ENCODE measurements around the gene APOL1. TPM values are rescaled to one million over a fixed set of nuclear protein-coding genes. Genes with fewer than 3 reads are reported as not detected.

Gene APOL1
- total and polyA plus RNA-seq, 4 donors, result 7.7 to 129 (median 59.5) TPM

DNA sequence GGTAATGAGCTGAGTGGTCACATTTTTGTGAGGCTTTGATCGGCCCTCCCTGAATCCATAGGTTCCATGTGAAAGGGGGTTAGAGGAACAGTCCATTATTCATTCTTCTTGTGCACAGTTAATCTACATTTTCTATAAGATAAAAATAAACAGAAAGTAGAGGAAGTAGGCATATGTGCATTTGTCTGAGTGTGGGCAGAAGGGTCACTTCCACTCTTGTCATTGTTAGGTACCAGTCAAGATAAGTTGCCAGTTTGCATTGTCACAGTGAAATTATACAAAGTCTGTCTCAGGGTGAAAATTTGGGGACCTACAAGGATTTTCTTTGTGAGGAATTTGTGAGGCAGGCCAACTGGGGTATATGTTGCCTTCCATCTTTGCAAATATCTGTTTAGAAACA, 46.7 kb upstream of the APOL1 start (continued):
- TF ChIP-seq, protein P1, sequence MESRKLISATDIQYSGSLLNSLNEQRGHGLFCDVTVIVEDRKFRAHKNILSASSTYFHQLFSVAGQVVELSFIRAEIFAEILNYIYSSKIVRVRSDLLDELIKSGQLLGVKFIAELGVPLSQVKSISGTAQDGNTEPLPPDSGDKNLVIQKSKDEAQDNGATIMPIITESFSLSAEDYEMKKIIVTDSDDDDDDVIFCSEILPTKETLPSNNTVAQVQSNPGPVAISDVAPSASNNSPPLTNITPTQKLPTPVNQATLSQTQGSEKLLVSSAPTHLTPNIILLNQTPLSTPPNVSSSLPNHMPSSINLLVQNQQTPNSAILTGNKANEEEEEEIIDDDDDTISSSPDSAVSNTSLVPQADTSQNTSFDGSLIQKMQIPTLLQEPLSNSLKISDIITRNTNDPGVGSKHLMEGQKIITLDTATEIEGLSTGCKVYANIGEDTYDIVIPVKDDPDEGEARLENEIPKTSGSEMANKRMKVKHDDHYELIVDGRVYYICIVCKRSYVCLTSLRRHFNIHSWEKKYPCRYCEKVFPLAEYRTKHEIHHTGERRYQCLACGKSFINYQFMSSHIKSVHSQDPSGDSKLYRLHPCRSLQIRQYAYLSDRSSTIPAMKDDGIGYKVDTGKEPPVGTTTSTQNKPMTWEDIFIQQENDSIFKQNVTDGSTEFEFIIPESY (IDR thresholded peaks at IDR 0.05), result no peak
- no peak for TF ChIP-seq GABPA (IDR thresholded peaks at IDR 0.05 in 1 of 2, conservative IDR thresholded peaks at IDR 0.05 in 1 of 2)

DNA sequence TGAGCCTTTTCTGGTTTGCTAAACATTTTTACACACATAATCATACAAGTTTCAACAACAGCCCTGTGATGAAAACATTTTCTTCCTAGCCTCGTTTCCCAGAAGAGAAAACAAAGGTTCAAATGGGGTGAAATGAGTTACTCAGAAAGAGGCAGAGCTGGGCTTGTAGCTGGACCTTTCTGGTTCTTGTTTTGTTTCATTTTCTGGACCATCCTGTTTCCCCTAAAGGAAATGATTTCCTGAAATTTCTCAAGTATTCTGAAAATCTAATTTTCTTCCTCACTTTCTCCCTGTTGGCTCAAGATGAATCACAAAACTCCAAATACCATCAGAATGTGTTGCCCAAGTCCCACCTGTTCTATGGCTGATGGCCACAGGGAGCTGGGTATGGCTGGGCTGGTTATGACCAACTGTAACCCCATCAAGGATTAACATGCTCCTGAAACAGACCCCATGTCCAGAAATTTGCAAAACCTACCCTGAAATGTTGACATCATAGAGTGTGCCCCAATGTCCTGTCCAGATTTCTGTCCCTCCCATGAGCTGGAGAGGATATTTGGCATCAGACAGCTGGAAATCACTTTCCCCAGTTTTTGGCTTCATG, 44.7 kb upstream of the APOL1 start:
- Histone ChIP-seq H3K27ac (ENCODE audit: low read depth in 1 of 2, low read length in 2 of 2) (peak overlapping the region in 1 of 2 donors; percentile 7), H3K4me1 (ENCODE audit: control insufficient read depth in 4 of 4, insufficient read depth in 4 of 4, low read length in 3 of 4) (peaks cover 3 to 27% (median 19%) of the 10 kb centered on the region in 4 donors), H3K36me3 (ENCODE audit: control insufficient read depth in 4 of 4, insufficient read depth in 3 of 4, low read depth in 1 of 4, low read length in 3 of 4) (no peaks in the 10 kb centered on the region), H3K27me3 (ENCODE audit: control insufficient read depth in 4 of 4, insufficient read depth in 4 of 4, low read length in 3 of 4) (no peaks in the 10 kb centered on the region), H3K4me3 (ENCODE audit: low read depth in 1 of 3, low read length in 3 of 3) (no peak overlapping the region), H3K9me3 (ENCODE audit: control insufficient read depth in 4 of 4, low read length in 3 of 4) (no peaks in the 10 kb centered on the region), H3K9ac (ENCODE audit: low read depth in 1 of 2, low read length in 2 of 2) (no peak overlapping the region)
- DNase-seq (ENCODE audit: low spot score), result no peak
- no peak for TF ChIP-seq FOXA2 (IDR thresholded peaks at IDR 0.05)
- TF ChIP-seq, protein P1 (IDR thresholded peaks at IDR 0.05), result no peak
- no peak for TF ChIP-seq SP1 (IDR thresholded peaks at IDR 0.05)
- TF ChIP-seq GABPA (IDR thresholded peaks at IDR 0.05 in 1 of 2, conservative IDR thresholded peaks at IDR 0.05 in 1 of 2), result no peak
- TF ChIP-seq RXRA (IDR thresholded peaks at IDR 0.05), result no peak
- TF ChIP-seq, protein P2, sequence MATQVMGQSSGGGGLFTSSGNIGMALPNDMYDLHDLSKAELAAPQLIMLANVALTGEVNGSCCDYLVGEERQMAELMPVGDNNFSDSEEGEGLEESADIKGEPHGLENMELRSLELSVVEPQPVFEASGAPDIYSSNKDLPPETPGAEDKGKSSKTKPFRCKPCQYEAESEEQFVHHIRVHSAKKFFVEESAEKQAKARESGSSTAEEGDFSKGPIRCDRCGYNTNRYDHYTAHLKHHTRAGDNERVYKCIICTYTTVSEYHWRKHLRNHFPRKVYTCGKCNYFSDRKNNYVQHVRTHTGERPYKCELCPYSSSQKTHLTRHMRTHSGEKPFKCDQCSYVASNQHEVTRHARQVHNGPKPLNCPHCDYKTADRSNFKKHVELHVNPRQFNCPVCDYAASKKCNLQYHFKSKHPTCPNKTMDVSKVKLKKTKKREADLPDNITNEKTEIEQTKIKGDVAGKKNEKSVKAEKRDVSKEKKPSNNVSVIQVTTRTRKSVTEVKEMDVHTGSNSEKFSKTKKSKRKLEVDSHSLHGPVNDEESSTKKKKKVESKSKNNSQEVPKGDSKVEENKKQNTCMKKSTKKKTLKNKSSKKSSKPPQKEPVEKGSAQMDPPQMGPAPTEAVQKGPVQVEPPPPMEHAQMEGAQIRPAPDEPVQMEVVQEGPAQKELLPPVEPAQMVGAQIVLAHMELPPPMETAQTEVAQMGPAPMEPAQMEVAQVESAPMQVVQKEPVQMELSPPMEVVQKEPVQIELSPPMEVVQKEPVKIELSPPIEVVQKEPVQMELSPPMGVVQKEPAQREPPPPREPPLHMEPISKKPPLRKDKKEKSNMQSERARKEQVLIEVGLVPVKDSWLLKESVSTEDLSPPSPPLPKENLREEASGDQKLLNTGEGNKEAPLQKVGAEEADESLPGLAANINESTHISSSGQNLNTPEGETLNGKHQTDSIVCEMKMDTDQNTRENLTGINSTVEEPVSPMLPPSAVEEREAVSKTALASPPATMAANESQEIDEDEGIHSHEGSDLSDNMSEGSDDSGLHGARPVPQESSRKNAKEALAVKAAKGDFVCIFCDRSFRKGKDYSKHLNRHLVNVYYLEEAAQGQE (IDR thresholded peaks at IDR 0.05), result no peak
- no peak for TF ChIP-seq JUND (IDR thresholded peaks at IDR 0.05)
- TF ChIP-seq, protein P3, sequence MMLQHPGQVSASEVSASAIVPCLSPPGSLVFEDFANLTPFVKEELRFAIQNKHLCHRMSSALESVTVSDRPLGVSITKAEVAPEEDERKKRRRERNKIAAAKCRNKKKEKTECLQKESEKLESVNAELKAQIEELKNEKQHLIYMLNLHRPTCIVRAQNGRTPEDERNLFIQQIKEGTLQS (IDR thresholded peaks at IDR 0.05), result no peak
- no peak for TF ChIP-seq FOXA1 (IDR thresholded peaks at IDR 0.05)
- no peak for TF ChIP-seq NR2F2 (IDR thresholded peaks at IDR 0.05)
- no peak for TF ChIP-seq YY1 (IDR thresholded peaks at IDR 0.05)
- TF ChIP-seq, protein P4, sequence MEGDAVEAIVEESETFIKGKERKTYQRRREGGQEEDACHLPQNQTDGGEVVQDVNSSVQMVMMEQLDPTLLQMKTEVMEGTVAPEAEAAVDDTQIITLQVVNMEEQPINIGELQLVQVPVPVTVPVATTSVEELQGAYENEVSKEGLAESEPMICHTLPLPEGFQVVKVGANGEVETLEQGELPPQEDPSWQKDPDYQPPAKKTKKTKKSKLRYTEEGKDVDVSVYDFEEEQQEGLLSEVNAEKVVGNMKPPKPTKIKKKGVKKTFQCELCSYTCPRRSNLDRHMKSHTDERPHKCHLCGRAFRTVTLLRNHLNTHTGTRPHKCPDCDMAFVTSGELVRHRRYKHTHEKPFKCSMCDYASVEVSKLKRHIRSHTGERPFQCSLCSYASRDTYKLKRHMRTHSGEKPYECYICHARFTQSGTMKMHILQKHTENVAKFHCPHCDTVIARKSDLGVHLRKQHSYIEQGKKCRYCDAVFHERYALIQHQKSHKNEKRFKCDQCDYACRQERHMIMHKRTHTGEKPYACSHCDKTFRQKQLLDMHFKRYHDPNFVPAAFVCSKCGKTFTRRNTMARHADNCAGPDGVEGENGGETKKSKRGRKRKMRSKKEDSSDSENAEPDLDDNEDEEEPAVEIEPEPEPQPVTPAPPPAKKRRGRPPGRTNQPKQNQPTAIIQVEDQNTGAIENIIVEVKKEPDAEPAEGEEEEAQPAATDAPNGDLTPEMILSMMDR (IDR thresholded peaks at IDR 0.05; ENCODE audit: low read depth, low read length, missing input control), result no peak
- no peak for TF ChIP-seq EGR1 (IDR thresholded peaks at IDR 0.05; ENCODE audit: low read depth in 2 of 2)
- TF ChIP-seq, protein P5, sequence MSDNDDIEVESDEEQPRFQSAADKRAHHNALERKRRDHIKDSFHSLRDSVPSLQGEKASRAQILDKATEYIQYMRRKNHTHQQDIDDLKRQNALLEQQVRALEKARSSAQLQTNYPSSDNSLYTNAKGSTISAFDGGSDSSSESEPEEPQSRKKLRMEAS (IDR thresholded peaks at IDR 0.05), result no peak
- TF ChIP-seq TAF1 (conservative IDR thresholded peaks at IDR 0.05), result no peak
- 12% methylated on average over 1 of the region's 1 CpG for WGBS
